ENCODE measurements around the gene DYNLRB2.

DNA sequence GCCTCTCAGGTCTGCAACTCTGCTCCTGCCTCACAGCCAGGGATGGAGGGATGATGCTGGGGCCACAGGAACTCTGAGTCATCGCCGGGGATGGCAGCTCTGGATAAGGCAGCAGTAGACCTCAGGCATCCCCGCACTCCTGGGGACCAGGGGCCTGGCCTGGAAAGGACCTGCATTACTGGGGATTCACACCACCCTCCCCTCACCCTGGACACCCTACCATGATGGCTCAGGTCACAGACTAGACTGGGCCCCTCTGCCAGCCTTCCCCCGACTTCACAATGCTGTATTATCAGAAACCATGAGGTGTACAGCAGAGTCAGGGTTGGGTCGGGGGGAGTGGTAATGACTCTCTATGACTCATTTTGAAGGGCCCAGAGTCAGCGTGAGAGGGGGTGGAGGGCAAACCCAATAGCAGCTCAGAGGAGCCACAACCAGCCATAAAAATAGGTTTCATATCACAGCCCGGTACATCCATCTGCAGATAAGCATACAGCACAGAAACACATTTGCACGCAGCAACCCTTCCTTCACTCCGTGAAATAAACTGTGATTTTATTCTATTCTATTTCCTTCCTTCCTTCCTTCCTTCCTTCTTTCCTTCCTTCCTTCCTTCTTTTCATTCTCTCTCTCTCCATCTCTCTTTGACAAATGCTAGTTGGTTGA, 28.8 kb downstream of the DYNLRB2 start:
- TF ChIP-seq, protein P1, sequence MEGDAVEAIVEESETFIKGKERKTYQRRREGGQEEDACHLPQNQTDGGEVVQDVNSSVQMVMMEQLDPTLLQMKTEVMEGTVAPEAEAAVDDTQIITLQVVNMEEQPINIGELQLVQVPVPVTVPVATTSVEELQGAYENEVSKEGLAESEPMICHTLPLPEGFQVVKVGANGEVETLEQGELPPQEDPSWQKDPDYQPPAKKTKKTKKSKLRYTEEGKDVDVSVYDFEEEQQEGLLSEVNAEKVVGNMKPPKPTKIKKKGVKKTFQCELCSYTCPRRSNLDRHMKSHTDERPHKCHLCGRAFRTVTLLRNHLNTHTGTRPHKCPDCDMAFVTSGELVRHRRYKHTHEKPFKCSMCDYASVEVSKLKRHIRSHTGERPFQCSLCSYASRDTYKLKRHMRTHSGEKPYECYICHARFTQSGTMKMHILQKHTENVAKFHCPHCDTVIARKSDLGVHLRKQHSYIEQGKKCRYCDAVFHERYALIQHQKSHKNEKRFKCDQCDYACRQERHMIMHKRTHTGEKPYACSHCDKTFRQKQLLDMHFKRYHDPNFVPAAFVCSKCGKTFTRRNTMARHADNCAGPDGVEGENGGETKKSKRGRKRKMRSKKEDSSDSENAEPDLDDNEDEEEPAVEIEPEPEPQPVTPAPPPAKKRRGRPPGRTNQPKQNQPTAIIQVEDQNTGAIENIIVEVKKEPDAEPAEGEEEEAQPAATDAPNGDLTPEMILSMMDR (IDR thresholded peaks at IDR 0.05; ENCODE audit: low read length) = no peak
- TF ChIP-seq EZH2 (IDR thresholded peaks at IDR 0.05; ENCODE audit: borderline replicate concordance, low read length) = no peak
